Jurkat, Clone E6-1 (cell line): ENCODE data around the gene RNF144A.

Experiments used
- DNase-seq: peaks from one replicate; pipeline ENCODE4 v3.0.0-alpha.2; 2011; ENCODE audit warnings: low read depth, low spot score
- H3K4me3 ChIP-seq: 2 replicates; pipeline ENCODE4 v1.5.1; 2011; ENCODE audit warnings: mild to moderate bottlenecking, low read length, control low read depth, moderate library complexity

RNF144A gene

DNA sequence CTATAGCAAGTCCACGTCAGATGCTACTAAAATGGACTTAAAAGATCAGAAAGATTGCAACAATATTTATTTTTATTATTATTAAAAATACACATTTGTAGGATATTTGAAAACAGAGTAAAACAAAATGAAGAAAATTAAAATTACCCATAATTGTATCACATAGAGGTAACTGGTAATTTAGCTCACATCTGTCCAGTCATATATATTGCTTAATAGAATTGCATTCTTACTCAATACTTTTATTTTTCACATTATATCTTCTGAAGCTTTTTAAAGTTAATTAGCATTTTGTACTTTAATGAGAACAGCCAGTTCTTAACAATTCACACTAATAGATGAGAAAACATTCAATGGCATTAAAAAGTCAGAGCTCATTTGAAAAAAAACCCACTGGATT lies 11.5 kb upstream of the RNF144A start:
- no peak for DNase-seq
- H3K4me3 ChIP-seq: no peak overlapping the region

DNA sequence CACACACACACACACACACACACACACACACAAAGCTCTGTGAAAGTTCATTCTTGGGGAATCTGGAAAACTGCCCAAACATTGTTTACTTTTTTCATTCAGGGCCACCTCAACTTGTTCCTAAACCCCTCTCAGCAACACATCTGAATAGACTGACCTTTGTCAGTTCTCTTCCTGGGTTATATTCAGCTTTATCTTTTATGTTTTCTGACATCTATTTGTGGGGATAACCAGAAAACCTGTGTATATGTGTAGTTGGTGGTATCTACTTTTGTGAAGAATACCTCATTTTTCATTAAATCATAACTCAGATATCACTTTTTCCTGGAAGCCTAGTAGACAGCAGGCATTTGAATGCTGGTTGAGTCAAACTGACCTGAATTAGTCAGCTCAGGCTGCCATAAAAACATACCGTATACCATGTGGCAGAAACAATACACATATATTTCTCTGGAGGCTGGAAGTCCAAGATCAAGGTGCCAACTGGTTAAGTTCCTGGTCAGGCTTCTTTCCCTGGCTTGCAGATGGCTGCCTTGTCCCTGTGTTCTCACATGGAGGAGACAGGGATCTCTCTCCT lies 11.0 kb upstream of the RNF144A start:
- no peak for DNase-seq
- no peak overlapping the region for H3K4me3 ChIP-seq

DNA sequence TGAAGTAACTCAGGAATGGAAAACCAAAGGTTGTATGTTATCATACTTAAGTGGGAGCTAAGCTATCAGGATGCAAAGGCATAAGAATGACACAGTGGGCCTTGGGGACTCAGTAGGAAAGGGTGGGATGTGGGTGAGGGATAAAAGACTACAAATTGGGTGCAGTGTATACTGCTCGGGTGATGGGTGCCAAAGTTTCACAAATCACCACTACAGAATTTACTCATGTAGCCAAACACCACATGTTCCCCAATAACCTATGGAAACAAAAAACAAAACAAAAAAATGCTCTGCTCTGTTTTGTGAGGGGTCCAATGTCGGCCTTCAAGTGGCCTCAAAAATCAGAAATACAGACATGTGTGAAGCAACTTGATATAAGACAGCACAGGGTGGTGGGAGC lies 8.9 kb upstream of the RNF144A start:
- no peak overlapping the region for H3K4me3 ChIP-seq
- DNase-seq: no peak

DNA sequence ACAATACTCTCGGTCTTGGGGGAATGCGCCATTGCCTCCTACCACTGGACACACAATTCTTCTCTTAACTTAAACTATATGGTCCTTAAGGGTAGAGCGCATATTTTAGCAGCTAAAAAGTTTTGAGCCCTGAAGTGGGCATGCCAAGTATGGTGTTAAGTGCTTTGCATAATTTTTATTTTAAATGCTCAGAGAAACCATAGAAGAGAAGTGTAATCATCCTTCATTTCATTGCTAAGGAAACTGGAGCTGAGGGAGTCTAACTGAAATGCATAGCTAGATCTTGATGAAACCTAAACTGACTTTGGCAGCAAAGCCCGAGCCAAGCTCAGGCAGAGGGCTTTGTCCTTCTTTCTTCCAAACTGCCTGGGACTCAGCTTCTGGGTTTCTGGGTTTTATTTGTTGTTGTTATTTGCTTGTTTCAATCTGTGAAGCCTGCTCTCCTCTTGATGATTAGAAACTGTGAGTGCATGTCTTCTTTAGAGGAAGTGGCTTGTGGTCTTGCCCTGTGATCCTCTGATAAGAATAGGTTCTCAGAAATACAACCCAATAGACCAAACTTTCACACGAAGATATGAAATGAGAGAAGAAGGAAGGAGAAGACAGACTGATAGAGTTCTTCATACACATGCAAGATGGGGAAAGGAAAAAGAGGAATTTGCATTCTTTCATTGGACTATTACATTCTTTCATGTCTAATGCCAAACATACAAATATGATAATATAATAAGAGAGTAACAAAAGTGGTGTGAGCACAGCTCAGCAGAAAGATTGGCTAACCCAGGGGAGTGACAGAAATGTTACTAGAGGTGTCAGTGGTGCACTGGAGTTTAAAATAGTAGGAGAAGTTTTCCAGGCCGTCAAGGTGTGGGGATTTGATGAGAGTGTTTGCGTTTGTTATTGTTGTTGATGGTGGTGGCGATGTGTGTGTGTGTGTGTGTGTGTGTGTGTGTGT lies 7.5 kb upstream of the RNF144A start:
- DNase-seq: peak; percentile 93
- peak overlapping the region; percentile 21 for H3K4me3 ChIP-seq

DNA sequence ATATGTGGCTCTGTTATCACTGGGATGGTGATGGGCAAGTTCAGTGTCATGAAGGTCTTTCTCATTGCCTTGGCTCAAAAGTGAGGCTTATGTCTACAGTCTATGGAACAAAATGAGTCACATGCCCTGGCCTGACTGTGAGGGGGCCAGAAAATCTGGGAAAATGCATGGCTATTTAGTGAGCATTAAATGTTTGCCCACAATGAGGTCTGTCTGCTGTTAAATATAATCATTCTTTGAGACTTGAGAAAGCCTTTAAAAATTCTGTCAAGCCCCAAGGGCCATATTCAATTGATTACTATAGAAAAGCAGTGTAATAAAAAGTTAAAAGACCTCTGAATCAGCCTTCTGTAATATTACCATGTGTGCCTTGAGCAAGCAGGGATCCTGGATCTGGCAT lies 5.5 kb upstream of the RNF144A start:
- DNase-seq: no peak

DNA sequence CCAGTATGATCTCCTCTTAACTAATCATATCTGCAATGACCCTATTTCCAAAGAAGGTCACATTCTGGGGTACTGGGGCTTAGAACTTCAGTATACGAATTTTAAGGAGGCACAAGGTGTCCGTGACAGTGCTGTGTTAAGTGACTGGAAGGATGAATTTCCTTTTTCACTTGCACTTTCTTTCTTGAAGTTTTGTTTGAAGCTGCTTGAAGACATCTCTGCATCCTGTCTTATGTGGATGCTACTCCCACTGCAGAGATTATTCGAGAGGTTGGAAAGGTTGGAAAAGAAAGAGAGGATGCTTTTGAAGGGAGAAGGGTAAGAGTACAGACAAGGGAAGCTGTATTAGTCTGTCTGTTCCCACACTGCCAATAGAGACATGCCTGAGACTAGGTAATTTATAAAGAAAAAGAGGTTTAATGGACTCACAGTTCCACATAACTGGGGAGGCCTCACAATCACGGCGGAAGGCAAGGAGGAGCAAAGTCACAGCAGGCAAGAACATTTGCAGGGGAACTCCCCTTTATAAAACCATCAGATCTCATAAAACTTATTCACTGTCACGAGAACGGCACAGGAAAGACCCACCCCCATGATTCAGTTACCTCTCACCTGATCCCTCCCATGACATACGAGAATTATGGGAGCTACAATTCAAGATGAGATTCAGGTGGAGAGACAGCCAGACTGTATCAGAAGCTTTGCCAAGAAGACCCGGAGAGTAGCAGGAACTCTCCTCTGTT lies 3.6 kb upstream of the RNF144A start:
- no peak for DNase-seq
- no peak overlapping the region for H3K4me3 ChIP-seq

More for the DNA sequence above, 5.5 kb upstream of the RNF144A start:
- no peak overlapping the region for H3K4me3 ChIP-seq

DNA sequence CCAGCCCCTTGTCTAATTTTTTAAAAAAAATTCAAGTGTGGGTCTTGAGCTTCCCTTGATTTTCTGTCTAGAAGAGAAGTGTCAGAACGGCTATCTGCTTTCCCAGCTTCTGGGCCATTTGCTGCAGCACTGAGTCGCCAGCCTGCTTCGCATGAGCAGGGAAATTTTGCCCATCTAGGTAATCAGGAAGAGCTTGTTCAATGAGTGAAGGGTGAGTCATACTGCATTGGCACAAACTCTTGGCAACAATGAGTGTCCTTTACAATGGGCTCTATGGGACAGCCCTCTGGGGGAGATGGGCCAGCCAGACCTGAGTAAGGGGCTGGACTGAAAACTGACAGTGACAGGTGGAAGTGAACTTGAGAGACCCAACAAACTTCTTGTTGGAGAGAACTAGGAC lies 2.4 kb upstream of the RNF144A start:
- DNase-seq: no peak
- H3K4me3 ChIP-seq: no peak overlapping the region

DNA sequence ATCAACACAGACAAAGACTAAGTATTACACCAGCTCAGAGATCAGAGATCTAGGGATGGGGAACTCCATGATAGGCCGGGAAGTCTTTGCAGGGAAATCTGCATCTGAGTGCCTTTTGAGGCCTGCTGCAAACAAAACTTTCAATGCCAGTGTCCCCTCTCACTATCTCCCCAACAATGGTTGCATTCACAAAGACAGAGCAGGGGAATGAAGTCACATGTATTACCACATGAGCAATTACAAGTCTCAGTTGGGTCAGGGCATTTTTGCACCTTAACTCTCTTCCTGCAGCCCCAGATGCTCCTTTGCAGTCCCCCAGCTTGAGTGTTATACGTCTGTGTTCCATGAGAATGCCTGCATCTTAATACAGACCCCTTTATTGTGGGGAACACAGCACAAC lies 1.8 kb upstream of the RNF144A start:
- no peak overlapping the region for H3K4me3 ChIP-seq
- no peak for DNase-seq

DNA sequence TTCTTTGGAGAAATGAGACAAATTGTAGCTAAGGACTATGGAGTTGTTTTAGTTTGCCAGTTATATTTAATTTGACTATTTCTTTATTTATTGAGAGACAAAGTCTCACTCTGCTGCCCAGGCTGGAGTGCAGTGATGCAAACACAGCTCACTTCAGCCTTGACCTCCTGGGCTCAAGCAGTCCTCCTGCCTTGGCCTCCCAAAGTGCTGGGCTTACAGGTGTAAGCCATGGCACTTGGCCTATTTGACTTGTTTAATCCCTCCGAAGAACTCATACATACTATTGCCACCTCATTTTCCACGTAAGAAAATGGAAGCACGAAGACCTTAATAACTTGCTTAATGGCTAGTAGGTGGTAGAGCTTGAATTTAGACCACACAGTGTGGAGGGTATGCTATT lies 988 bp upstream of the RNF144A start:
- H3K4me3 ChIP-seq: no peak overlapping the region
- DNase-seq: no peak

DNA sequence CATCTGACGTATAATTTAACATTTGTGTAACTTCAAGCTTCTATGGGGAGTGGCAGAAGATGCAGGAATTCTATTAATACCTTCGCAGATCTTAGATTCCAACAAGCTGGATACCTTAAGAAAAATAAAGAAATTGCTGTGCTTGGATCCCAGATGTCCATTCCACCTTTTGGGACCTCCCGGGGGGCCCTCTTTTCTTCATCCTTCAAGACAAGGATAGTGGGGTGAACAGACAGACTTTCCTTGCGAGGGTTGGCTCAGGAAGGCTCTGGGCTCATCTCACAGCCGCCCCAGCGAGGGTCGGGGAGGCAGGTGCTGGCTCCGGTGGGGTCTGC lies 509 bp upstream of the RNF144A start:
- H3K4me3 ChIP-seq: peak overlapping the region; percentile 29
- no peak for DNase-seq

DNA sequence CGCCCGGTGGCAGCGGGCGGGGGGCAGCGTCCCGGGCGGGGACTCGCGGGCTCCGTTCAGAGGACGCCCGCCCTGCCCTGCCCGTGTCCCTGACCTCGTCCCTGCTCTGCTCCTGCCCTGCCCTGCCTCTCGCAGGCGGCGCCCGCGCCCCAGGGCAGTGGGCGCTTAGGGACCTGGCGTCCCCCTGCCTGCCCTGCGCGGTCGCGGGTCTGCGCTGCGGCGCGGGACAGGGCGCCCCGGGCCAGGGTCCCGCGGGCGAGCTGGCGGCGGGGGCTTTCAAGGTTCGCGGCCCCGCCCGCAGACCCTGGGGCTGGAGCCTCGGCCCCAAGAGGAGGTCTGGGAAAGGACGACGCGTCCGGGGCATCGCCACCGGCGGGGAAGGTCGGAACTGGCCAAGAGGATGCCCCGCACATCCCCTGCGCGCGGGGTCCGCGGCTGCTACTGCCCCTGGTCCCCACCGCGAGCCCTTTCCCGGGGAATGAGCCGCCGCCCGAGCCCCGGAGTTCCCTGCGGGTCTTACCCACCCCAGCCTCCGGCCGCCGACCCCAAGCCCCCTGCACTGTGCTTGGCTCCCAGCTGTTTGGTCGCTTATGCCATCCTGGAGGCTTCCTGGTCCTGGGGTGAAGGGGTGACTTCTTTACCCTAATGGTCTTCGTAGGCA lies 679 bp downstream of the RNF144A start:
- peak overlapping the region; percentile 65 for H3K4me3 ChIP-seq
- no peak for DNase-seq

DNA sequence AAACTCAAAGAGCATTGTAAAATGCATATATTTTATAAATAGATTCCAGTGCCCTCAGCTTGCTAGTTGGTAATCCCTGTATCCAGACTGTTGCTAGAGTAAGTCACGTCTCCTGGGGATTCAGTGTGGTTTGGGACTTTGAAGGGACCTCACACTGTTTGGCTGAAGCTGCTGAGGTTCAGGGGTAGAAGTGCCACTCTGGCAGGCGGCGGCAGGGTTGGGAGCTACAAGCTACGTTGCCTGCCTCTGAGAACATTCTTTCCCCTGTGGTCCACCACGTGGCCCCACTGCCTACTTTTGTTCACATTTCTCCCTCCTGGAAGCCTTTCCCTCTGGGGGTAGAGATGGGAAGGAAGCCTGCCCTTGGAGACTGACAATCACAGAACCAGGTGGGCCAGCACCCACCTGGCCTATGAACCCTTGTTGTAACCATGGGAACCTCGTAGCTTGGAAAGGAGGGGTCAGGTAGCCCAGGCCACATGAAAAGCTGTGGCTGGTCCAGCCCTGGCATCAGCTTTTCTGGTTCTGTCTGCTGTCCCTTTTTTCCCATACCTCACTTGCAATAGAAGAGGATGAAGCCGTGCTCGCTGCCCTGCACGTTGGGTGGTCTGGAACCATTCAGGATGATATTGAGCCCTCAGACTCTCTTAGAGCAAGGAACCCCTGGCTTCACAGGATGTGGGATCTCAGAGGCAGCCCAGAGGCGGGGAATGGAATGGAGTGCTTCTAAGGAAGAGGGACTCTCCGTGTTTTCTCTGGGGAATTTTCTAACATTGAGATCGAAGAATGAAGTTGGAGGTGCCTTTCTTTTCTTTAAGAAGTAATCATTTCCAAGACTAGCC lies 2.9 kb downstream of the RNF144A start:
- DNase-seq: no peak

DNA sequence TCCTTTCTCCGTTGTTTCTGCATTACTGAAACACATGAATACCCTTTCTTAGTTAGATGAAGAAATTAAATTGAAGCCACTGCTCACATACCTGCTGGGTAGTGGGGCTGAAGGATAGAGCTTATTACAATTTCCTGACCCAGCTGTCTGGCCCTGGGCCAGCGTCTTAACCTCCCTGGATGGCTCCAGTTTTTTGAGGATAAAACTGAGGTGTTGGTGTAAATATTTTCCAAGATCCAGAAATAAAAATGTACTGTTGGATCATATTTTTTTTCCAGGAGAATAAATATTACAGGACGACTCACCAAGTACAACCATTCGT lies 3.5 kb downstream of the RNF144A start:
- no peak for DNase-seq
- no peak overlapping the region for H3K4me3 ChIP-seq

More for the DNA sequence above, 2.9 kb downstream of the RNF144A start:
- H3K4me3 ChIP-seq: no peak overlapping the region

DNA sequence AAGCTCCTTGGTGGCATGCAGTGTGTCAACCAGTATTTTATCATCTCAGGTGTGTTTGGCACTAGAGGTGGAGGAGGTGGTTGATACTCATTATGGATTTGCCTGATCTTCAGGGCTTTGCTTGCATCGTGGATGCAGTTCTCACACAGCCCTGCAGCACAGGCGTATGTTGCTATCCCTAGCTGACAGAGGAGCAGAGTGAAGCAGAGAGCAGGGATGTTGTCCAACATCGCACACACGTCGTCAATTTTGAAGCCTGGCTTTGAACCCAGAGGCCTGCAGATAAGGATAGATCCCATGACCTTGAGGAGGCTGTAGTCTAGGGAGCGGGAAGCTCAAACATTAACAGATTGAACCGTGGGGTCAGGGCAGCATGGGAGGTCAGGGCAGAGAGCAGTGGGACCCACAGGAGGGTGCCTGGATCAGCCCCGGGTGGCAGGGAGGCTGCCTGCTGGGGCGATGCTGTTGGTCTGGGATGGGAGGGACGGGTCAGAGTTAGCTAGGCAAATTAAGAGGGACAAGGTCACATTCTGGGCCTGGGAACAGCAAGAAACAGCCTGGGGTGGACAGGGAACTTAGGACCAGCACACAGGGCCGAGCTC lies 4.2 kb downstream of the RNF144A start:
- H3K4me3 ChIP-seq: no peak overlapping the region
- no peak for DNase-seq

DNA sequence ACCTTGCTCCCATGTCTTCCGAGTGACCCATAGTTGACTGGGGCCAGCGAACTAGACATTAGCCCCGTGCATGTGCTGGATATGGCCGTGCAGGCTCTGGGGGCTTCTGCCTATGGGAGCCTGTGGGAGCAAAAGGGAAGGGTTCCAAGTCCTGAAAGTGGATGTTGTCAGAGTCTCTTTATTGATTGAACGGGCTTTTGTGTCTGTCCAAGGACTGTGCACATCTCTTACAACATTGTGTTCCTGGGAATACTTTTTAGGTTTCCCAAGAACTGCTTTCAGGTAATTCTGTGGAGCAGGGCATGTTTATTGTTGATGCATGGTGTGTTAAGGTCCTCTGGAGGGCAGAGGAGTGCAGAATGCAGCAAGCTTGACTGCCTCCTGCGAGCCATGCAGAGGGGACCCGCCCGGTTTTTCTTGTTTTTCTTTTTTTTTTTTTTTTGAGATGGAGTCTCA lies 5.0 kb downstream of the RNF144A start:
- no peak for DNase-seq
- H3K4me3 ChIP-seq: no peak overlapping the region

DNA sequence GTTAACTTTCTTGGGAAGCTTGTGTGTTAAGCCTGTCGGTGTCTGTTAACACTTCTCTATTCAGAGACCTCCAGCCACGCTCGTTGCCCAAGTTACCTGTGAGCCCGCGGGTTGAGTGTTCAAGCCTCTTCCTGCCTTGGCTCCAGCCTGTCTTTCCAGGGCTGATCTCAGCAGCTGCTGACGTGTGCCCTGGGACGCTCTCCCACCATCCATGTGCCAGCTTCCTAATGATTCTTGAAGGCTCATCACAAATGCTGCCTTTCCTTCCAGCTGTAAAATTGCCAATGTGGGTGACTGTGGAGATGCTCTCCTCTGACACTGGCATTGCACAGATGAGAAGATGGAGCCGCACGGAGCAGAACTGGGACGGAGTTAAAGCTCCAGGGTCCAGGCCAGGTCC lies 6.1 kb downstream of the RNF144A start:
- no peak overlapping the region for H3K4me3 ChIP-seq
- DNase-seq: no peak

DNA sequence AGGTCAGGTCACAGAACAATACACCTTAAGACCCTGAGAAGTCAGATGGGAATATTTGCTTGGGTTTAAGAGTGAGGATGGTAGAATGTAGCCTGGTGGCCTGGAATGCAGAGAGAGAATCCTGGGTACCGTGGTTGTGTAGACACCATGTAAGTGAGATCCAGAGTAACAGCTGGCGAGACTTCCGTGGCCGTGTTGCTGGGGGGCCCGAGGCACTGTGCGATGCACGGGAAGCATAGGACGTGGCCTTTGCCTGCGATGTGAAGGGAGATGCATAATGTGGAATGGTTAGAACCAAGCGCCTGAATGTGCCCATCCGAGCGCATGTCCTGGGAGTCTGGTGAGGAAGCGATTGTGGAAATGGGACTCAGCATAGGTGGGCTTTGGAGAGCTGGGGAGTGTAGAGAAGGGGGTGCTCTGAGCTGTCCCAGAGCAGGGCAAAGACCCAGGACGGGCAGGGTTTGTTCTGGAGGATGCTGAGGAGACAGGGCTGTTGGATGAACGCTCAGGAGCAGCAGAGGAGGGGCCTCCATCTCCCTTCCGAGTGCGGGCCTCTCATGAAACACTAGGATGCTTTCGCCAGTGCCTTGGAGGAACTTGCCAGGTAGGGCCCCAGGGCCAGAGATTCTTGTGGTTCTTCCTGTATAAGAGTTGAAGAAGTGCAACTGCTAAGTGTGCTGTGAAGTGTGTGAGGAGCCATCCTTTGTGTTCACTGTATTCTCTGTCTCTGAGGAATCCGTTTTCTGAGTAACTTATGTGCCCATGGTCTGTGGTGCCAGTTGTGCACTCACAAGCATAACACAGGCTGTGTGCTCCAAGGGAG lies 7.1 kb downstream of the RNF144A start:
- no peak for DNase-seq
- no peak overlapping the region for H3K4me3 ChIP-seq

DNA sequence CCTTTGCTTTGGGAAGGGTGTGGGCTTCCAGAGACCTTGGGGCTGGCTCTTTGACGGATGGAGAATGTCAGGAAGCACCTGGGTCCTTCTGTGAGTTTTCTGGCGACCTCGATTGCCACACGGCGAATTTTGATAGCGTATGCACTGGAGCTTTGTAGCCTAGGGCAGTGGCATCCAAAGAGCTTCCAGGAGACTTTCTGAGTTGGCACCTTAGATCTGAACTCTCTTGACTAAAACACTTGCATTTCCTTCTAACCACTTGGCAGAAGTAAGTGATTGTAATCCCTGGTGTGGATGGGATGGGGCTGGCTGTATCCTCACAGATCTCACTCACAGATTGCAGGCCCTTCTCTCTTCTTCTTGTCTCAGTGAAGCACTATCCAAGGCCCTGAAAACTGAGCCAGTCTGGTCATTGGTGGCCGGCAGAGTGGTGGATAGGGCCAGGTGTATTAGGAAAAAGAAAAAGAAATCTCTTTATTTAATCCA lies 7.8 kb downstream of the RNF144A start:
- H3K4me3 ChIP-seq: no peak overlapping the region
- DNase-seq: no peak
